Endothelial cell of umbilical vein (primary cell): Measurements from ENCODE around the gene LYRM4. TPM values are rescaled to one million over a fixed set of nuclear protein-coding genes. Genes with fewer than 3 reads are reported as not detected.

Experiments
- BruUV-seq: library from RNA; stranded (reverse); fragments of 400-500 nt; replicated peaks from 2 replicates; lab custom pipeline; 2021; lab: Mats Ljungman, UMichigan
- CTCF ChIA-PET: fragments of 300-600, 350-600 bp; sonication (Branson Sonifier 250); formaldehyde crosslinking; loops from one replicate; lab custom pipeline; 2021; ENCODE audit warnings: antibody characterized with exemption, inconsistent platforms; lab: Charles Lee
- POLR2A ChIA-PET: fragments of 300-600, 350-600 bp; sonication (Branson Sonifier 250); formaldehyde crosslinking; loops from one replicate; lab custom pipeline; 2021; ENCODE audit warnings: antibody characterized with exemption, inconsistent platforms; lab: Charles Lee
- DNase-seq: peaks from one replicate; pipeline ENCODE4 v3.0.0-alpha.2; 2011; ENCODE audit warnings: low read depth, low spot score
- FAIRE-seq: peaks from 2 replicates; lab custom pipeline; 2011; peaks lifted over from hg19 to GRCh38; lab: Jason Lieb, UNC
- H2AFZ ChIP-seq: 2 replicates; pipeline ENCODE4 v1.6.0; 2012; ENCODE audit warnings: low read depth, low read length, control low read depth, inconsistent platforms
- H3K27ac ChIP-seq: 2 replicates; pipeline ENCODE4 v1.5.1; 2011; ENCODE audit warnings: low read depth, mild to moderate bottlenecking, control low read depth, low read length, moderate library complexity; ENCODE audit not compliant: insufficient read depth
- H3K27me3 ChIP-seq, 2 experiments: 2 replicates each; pipeline versions ENCODE4 v1.6.0 to v1.6.1; 2011; ENCODE audit warnings: low read length in 2 of 2, mixed read lengths in 1 of 2; ENCODE audit not compliant: control insufficient read depth in 2 of 2, insufficient read depth in 2 of 2
- H3K36me3 ChIP-seq, 2 experiments: 2 replicates in 1 of 2; 3 replicates in 1 of 2; pipeline ENCODE4 v1.5.1; 2011; ENCODE audit warnings: low read length in 2 of 2, mild to moderate bottlenecking in 1 of 2, moderate library complexity in 1 of 2; ENCODE audit not compliant: control insufficient read depth in 2 of 2, insufficient read depth in 2 of 2; ENCODE audit errors: extremely low read depth in 1 of 2
- H3K4me1 ChIP-seq: 3 replicates; pipeline ENCODE4 v1.5.1; 2011; ENCODE audit warnings: mild to moderate bottlenecking, low read length; ENCODE audit not compliant: control insufficient read depth, insufficient read depth; ENCODE audit errors: extremely low read depth
- H3K4me2 ChIP-seq: 2 replicates; pipeline ENCODE4 v1.6.1; 2011; ENCODE audit warnings: low read length, control low read depth, mixed read lengths; ENCODE audit not compliant: insufficient read depth
- H3K4me3 ChIP-seq, 3 experiments: fragments of 200-600 bp in 1 of 3; sonication (generic), shearing (Covaris generic) in 1 of 3; replicated peaks in 1 of 3; 2 replicates each; pipeline ENCODE4 v1.5.1; 2011 to 2016; ENCODE audit warnings: control low read depth in 3 of 3, low read length in 3 of 3, mild to moderate bottlenecking in 2 of 3, inconsistent platforms in 1 of 3, low read depth in 1 of 3, moderate library complexity in 1 of 3; ENCODE audit not compliant: insufficient read depth in 1 of 3
- H3K79me2 ChIP-seq: 2 replicates; pipeline ENCODE4 v1.6.0; 2012; ENCODE audit warnings: low read length, inconsistent platforms; ENCODE audit not compliant: control insufficient read depth, insufficient read depth
- H3K9ac ChIP-seq: replicated peaks from 2 replicates; pipeline ENCODE3; 2011; ENCODE audit warnings: low read length, control low read depth; ENCODE audit not compliant: insufficient read depth; ENCODE audit errors: extremely low read depth
- H3K9me1 ChIP-seq: replicated peaks from 3 replicates; pipeline ENCODE4 v1.6.0; 2011; ENCODE audit warnings: mild to moderate bottlenecking, low read length; ENCODE audit not compliant: control insufficient read depth, insufficient read depth; ENCODE audit errors: extremely low read depth
- H3K9me3 ChIP-seq: replicated peaks from 2 replicates; pipeline ENCODE4 v1.5.1; 2012; ENCODE audit warnings: low read length, inconsistent platforms; ENCODE audit not compliant: control insufficient read depth, insufficient read depth
- H4K20me1 ChIP-seq: replicated peaks from 2 replicates; pipeline ENCODE3; 2011; ENCODE audit warnings: mild to moderate bottlenecking, low read length; ENCODE audit not compliant: control insufficient read depth, insufficient read depth; ENCODE audit errors: extremely low read depth
- CTCF ChIP-seq, 2 donors: IDR thresholded peaks; 1 replicate in 1 of 2; 2 replicates in 1 of 2; pipeline ENCODE4 v1.5.1; 2011; ENCODE audit warnings: low read length in 2 of 2, mild to moderate bottlenecking in 2 of 2, moderate library complexity in 2 of 2, control low read depth in 1 of 2, inconsistent platforms in 1 of 2, low read depth in 1 of 2; ENCODE audit not compliant: insufficient read depth in 1 of 2; ENCODE audit errors: extremely low read depth in 1 of 2
- EZH2 ChIP-seq: IDR thresholded peaks from 2 replicates; pipeline ENCODE4 v1.6.1; 2012; ENCODE audit warnings: borderline replicate concordance, low read depth, mild to moderate bottlenecking, moderate library complexity, low read length, inconsistent platforms; ENCODE audit not compliant: severe bottlenecking
- FOS ChIP-seq: IDR thresholded peaks from 2 replicates; pipeline ENCODE4 v1.6.1; 2011; ENCODE audit warnings: mild to moderate bottlenecking, low read length, moderate library complexity, borderline replicate concordance; ENCODE audit not compliant: insufficient read depth
- GATA2 ChIP-seq: IDR thresholded peaks from 2 replicates; pipeline ENCODE4 v1.7.0; 2011; ENCODE audit warnings: low read depth, mild to moderate bottlenecking, moderate library complexity, mixed read lengths, low read length; ENCODE audit not compliant: insufficient read length, insufficient read depth
- JUN ChIP-seq: IDR thresholded peaks from 2 replicates; pipeline ENCODE4 v1.6.1; 2011; ENCODE audit warnings: borderline replicate concordance, low read depth; ENCODE audit not compliant: insufficient read length, insufficient read depth
- MAX ChIP-seq: IDR thresholded peaks from 2 replicates; pipeline ENCODE4 v1.6.1; 2011; ENCODE audit not compliant: insufficient read depth, insufficient read length
- MYC ChIP-seq: IDR thresholded peaks from one replicate; pipeline ENCODE4 v1.6.1; 2011; ENCODE audit warnings: mild to moderate bottlenecking, low read depth, low read length
- POLR2A ChIP-seq: IDR thresholded peaks from 2 replicates; pipeline ENCODE4 v1.6.1; 2012; ENCODE audit warnings: low read depth, mild to moderate bottlenecking, control low read depth, low read length
- POLR2AphosphoS5 ChIP-seq: IDR thresholded peaks from 2 replicates; pipeline ENCODE4 v1.6.1; 2012; ENCODE audit warnings: low read depth, mild to moderate bottlenecking, control low read depth, low read length, moderate library complexity; ENCODE audit not compliant: insufficient read depth
- dilution Hi-C: fragments of 300-500 bp; cut with MboI; formaldehyde crosslinking; loops from one replicate; pipeline ENCODE4 v1.15.0; 2019; ENCODE audit warnings: low sequenced_read_pairs; ENCODE audit not compliant: extremely low pct_ligation_motif_present
- intact Hi-C: fragments of 100-400 bp; cut with micrococcal nuclease; formaldehyde crosslinking; loops from one replicate; pipeline ENCODE4 v1.10.0; 2022
- polyA plus RNA-seq, 4 experiments: library from polyadenylated mRNA; depleted of rRNA in 3 of 4; stranded (reverse) in 3 of 4; unstranded in 1 of 4; fragments of >200 nt; gene quantifications; 2 replicates each; pipeline versions ENCODE4 v1.2.1 to v1.2.3, GENCODE V29; 2011 to 2012; ENCODE audit warnings: missing spikeins in 1 of 4
- total RNA-seq: library from RNA; stranded (reverse); gene quantifications from 2 replicates; pipeline ENCODE4 v1.2.3, GENCODE V29; 2021

Gene LYRM4
- total and polyA plus RNA-seq, 2 donors (not counting 3 experiments of a cell fraction or from before 2014, with no cell fraction given) = 39.5 to 44.0 TPM

- CTCF ChIA-PET = interaction anchor here (3.0 kb wide), 1 partner anchor 116 kb away, joined by 14 read pairs; no protein-coding TSS in a partner anchor
- Histone ChIP-seq H3K27ac (no peak overlapping the region), H3K9me3 (no peaks in the 10 kb centered on the region), H3K4me1 (peaks cover 9% of the 10 kb centered on the region), H4K20me1 (no peaks in the 10 kb centered on the region), H3K4me2 (peak overlapping the region; percentile 96), H3K27me3 (no peaks in the 10 kb centered on the region), H3K79me2 (peaks cover 23% of the 10 kb centered on the region), H3K9me1 (no peaks in the 10 kb centered on the region), H3K9ac (no peak overlapping the region), H3K36me3 (peaks cover 0 to 3% of the 10 kb centered on the region in 2 experiments), H3K4me3 (no peak overlapping the region), H2AFZ (no peak overlapping the region)
- TSS peak; percentile 52 for BruUV-seq
- POLR2A ChIA-PET = no interaction called here
- FAIRE-seq (no peak), DNase-seq (no peak)
- TF ChIP-seq MAX (no peak), JUN (no peak), CTCF (IDR thresholded peaks at IDR 0.05; ENCODE audit: extremely low read depth in 1 of 2, insufficient read depth in 1 of 2, low read depth in 1 of 2, low read length in 2 of 2) (no peak), FOS (no peak), POLR2AphosphoS5 (no peak), MYC (no peak), GATA2 (no peak), POLR2A (no peak), EZH2 (no peak)
- dilution Hi-C loops (no loop called here), intact Hi-C loops (no loop called here)
Observed at GRCh38 chr6:5259428-5259827, 1.3 kb downstream of the LYRM4 start.
